GM12891 (cell line): Measurements from ENCODE around the gene FABP6.

Source experiments
- DNase-seq: peaks from one replicate; pipeline ENCODE4 v3.0.0; 2011; ENCODE audit warnings: low spot score; ENCODE audit not compliant: insufficient read length
- FAIRE-seq: peaks from 2 replicates; lab custom pipeline; 2011; peaks lifted over from hg19 to GRCh38; lab: Jason Lieb, UNC
- PAX5 ChIP-seq: IDR thresholded peaks from 2 replicates; pipeline ENCODE4 v1.6.1; 2011; ENCODE audit warnings: low read length, moderate library complexity, mild to moderate bottlenecking; ENCODE audit not compliant: insufficient read depth, severe bottlenecking
- POLR2A ChIP-seq: IDR thresholded peaks from 2 replicates; pipeline ENCODE4 v1.6.1; 2011; ENCODE audit warnings: low read depth, low read length, control low read depth
- POLR2AphosphoS5 ChIP-seq: IDR thresholded peaks from 2 replicates; pipeline ENCODE4 v1.6.1; 2011; ENCODE audit warnings: low read depth, low read length, control low read depth
- POU2F2 ChIP-seq: IDR thresholded peaks from 2 replicates; pipeline ENCODE4 v1.6.1; 2011; ENCODE audit warnings: low read depth, mild to moderate bottlenecking, control low read depth, low read length, moderate library complexity
- SPI1 ChIP-seq: IDR thresholded peaks from 2 replicates; pipeline ENCODE4 v1.6.1; 2011; ENCODE audit warnings: low read depth, low read length, control low read depth
- TAF1 ChIP-seq: IDR thresholded peaks from 2 replicates; pipeline ENCODE4 v1.6.1; 2011; ENCODE audit warnings: low read depth, low read length, control low read depth

FABP6 gene

GRCh38 chr5:160287378-160288051 lies 58.2 kb downstream of the FABP6 start:
- DNase-seq = no peak
- no peak for FAIRE-seq
- no peak for TF ChIP-seq POLR2A
- TF ChIP-seq PAX5 = no peak
- TF ChIP-seq TAF1 = no peak
- no peak for TF ChIP-seq SPI1
- TF ChIP-seq POU2F2 = no peak
- TF ChIP-seq POLR2AphosphoS5 = no peak
